GM18499 (cell line): ENCODE measurements around the gene TPTE2.
A peak's percentile ranks its signal among the peaks of the same experiment; 100 is the strongest.
"Not testable (repeated sequence)": the region's sequence is repeated elsewhere in the genome, so short reads cannot be mapped to it uniquely, and the experiment has no call there.

Source experiments
- ATAC-seq: cut with Tn5 transposase; IDR thresholded peaks from one replicate; pipeline ENCODE4 v1.9.1; 2021; ENCODE audit warnings: moderate number of reproducible peaks; ENCODE audit not compliant: insufficient read depth, unreplicated experiment

TPTE2 gene

GRCh38 chr13:19572280-19572679, 10.9 kb upstream of the TPTE2 start:
- no peak for ATAC-seq

DNA sequence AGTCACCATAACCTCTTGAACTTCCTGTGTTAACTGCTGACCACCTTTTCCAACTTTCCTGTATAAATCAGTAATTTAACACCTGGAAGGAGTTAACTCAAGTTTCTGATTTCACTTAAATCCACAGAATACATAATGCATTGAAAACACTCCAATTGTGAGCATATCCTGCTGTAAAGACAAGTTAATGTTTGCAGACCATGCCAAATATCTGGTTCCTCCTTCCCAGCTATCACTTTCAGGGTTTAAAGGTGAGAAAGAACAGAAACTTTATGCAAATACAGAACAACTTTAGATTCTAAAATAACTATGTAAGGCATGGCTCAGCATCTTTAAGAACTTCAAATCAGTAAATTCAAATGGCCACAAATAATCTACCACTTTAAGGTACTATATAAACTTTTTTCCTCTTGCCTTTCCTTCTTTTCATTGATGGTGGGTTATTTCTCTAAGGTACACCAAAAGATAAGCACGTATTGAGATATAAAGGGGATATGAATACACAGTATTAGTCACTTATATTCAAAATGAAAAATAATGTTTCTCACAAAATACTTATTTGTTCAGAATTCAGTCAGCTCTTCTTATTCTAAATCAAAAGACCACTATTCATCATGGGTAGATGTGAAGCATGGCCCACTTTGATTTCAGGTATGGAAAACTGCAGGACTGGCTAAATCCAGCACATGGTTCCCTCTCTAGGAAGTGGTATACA, 6.6 kb upstream of the TPTE2 start:
- ATAC-seq = peak; percentile 61

GRCh38 chr13:19561585-19561984, 253 bp upstream of the TPTE2 start:
- ATAC-seq = no peak

DNA sequence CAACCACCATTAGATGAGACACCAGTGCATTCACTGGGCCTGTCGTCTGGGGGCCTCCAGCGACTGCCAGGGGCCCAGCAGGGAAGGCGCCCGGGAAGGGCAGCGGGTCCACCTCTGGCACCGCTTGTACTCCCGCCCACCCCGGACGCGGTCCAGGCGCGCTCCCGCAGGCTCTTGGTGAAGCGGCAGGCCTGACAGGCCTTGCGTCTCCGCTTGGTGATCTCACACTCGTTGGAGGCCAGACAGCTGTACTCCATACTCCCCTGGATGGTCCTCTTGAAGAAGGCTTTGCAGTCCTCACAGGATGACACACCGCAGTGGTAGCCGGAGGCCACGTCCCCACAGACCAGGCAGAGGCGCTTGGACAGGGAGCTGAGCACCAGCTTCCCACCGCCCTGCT, 660 bp downstream of the TPTE2 start:
- not testable (repeated sequence) for ATAC-seq

DNA sequence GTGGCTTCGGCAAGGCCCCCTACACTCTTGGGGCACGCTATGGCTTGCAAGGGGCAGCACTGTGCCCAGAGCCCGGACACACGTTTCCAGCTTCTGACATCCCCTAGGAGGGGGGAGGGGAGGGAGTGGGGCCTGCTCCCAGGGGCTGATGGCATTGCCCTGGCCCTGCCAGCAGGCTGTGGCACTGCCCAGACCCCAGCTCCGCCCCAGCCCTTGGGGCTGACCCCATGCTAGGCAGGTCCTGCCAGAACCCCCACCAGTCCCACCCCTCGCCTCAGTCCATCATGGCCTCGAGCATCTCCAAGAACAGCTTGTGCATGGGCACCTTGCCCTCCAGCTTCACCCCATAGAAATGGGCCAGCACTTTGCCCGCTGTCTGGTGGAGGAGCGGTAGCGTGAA, 1.6 kb downstream of the TPTE2 start:
- ATAC-seq = not testable (repeated sequence)

DNA sequence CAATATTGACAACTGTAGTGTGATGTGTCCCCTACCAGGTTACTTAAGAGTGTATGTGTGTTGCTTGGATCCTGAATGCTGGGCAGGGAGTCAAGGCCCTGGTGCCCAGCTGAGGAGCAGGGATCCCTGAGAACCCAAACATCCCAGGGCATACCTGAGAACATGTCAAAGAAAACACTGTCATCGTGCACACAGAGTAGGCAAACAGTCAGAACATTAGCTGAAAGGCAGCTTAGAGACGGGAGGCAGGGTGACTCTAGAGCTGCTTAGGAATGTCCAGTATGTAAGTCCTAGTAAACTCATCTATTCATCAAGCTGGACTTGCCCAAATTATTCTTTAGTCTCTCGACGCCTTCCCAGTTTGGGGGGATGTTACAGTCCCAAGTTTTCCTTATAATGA, 4.0 kb downstream of the TPTE2 start:
- ATAC-seq = not testable (repeated sequence)

- ATAC-seq = not testable (repeated sequence)
These were observed 12.1 kb downstream of the TPTE2 start for GRCh38 chr13:19549245-19549644.

DNA sequence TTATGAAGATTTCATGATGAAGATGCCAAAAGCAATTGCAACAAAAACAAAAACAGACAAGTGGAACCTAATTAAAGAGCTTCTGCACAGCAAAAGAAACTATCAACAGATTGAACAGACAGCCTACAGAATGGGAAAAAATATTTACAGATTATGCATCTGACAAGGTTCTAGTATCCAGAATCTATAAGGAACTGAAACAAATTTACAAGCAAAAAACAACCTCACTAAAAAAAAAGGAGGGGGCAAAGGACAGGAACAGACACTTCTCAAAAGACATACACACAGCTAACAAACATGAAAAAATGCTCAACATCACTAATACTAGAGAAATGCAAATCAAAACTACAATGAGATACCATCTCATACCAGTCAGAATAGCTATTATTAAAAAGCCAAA, 35.7 kb downstream of the TPTE2 start:
- not testable (repeated sequence) for ATAC-seq

DNA sequence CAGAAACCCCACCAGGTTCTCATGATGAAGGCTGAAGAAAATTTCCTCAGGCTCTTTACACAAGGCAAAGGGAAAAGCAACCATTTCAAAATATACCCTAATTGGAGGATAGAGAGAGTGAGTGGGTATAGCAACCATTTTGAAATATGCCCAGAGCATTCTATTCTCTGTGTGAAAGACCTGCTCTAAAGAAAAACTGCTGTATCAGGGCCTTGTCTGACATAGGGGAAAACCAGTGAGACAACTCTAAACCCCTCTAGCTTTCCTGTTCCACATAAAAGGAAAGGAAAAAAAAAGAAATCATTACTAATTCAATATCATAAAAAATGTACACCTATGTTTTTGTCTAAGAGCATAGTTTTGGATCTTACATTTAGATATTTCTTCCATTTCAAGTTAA, 42.3 kb downstream of the TPTE2 start:
- ATAC-seq = no peak

GRCh38 chr13:19507623-19508022, 53.7 kb downstream of the TPTE2 start:
- not testable (repeated sequence) for ATAC-seq

DNA sequence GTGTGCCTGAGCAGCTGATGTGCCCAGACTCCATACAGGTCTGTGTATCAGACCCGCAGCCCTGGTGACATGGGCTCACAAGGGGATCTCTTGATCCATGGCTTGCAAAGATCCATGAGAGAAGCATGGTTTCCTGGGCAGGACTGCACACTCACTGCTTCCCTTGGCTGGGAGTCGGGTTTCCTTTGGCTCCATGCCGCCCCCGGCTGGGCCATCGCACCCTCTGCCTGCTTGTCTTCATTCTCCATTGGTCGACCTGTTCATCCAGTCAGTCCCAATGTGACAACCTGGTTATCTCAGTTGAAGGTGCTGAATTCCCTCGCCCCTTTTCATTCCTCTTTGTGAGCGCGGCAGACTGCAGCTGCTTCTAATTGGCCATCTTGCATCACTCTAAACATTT, 101.2 kb downstream of the TPTE2 start:
- not testable (repeated sequence) for ATAC-seq

DNA sequence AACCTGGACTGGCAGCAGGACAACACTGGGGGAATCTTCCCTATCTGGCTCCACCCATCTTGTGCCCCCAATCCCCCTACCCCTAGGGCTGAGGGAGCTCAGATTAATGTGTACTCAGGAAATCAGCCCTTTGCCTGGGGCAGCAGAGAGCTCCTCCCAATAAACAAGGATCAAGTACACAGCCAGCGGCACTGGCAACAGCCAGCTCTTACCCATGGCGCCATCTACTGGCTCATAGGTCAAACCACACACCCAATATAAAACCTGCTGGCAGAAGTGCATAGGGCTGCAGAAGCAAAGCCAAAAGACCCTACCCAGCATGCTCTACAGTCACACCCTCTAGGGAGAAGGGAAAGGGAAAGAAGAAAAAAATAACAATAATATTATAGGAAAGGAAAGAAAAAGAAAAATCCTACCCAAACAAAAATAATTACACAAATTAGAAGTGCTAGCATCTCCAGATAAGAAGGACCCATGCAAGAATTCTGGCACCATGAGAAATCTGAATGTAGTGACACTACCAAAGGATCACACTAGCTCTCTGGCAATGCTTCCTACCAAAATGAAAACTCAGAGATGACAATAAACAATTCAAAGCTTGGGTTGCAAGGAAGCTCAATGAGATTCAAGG, 122.2 kb downstream of the TPTE2 start:
- not testable (repeated sequence) for ATAC-seq

GRCh38 chr13:19437780-19438179, 123.6 kb downstream of the TPTE2 start:
- not testable (repeated sequence) for ATAC-seq

GRCh38 chr13:19422236-19422635, 139.1 kb downstream of the TPTE2 start:
- not testable (repeated sequence) for ATAC-seq

DNA sequence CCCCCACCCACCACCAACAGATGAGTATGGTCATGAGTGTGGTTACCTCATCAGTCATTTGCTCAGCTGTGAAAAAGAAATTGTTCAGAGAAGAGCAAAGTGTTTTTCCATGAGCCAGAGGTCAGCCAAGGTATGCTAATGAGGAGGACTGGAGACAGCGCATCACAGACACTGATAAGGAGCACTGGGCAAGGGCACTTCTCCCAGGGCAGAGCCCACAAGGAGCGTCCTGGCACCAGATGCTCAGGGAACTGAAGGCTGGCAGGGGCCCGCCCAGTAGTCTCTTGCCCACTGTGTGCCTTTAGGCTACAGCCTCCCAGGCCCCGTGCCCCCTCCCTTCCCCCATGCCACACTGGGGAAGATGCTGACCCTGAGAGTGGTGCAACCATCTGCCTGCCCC, 148.8 kb downstream of the TPTE2 start:
- ATAC-seq = not testable (repeated sequence)

DNA sequence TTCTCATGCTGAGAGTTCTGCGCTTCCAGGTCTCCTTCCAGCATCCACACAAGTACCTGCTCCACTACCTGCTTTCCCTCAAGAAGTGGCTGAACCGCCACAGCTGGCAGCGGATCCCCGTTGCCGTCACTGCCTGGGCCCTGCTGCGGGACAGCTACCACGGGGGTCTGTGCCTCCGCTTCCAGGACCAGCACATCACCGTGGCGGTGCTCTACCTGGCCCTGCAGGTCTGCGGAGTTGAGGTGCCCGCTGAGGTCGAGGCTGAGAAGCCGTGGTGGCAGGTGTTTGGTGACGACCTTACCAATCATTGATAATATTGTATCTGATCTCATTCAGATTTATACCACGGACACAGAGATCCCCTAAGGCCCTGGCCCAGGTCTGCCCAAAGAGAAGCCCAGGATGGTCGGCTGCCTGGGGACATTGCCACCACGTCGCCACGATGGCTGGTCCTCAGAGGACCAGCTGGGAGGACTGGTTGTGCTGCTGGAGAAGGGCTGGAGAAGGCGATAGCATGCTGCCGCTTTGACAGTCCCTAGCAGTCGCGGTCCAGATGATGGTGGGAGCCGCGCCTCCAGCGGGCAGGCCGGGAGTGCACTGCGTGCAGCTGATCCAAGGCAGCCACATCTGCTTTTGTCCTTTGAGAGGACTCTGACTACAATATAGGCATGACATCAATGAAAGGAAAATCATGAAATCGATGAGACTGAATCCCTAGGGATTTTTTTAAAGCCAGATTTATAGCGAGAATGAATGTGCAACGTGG, 178.4 kb downstream of the TPTE2 start:
- not testable (repeated sequence) for ATAC-seq

DNA sequence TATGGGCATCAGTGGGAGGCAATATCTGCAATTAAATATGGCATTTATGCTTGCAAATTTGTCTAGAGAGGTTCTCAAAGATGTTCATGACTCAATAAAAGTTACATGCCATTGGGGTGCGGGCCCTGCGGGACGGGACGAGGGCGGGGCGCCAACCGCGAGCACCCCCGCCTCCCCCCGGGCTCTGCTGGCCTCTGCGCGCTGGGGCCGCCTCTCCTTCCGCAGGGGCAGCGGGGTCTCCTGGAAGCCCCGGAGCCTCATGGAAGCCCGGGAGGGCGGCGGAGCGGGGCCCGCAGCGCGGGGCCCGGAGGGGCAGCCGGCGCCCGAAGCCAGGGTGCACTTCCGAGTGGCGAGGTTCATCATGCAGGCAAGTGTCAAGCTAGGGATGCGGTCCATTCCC, 179.2 kb downstream of the TPTE2 start:
- ATAC-seq = no peak
